ENCODE results near the gene CEP55. TPM values are rescaled to one million over a fixed set of nuclear protein-coding genes. Genes with fewer than 3 reads are reported as not detected.

CEP55 gene
- 8.6 and 27.1 TPM in 2 replicates for total RNA-seq (2011; cell fraction: chromatin; rRNA removed; ENCODE audit: low replicate concordance)
- total RNA-seq (2011; cell fraction: nucleolus; rRNA removed) = 4.5 and 7.1 TPM in 2 replicates
- total RNA-seq (2011; cell fraction: nucleoplasm; rRNA removed) = 9.2 and 14.7 TPM in 2 replicates
- 18.1 TPM in 2 replicates for total RNA-seq (2014; rRNA removed)
- 27.0 and 31.5 TPM in 2 replicates for total RNA-seq (2014; rRNA removed; fragmentation: Illumina TruSeq; extraction: Trizol)
- total RNA-seq (2015; rRNA removed; fragmentation: Illumina TruSeq; extraction: Trizol) = 27.8 and 32.5 TPM in 2 replicates
- 15.8 and 16.7 TPM in 2 replicates for total RNA-seq (2021)
- polyA plus RNA-seq (2011; rRNA removed) = 20.3 and 25.2 TPM in 2 replicates
- 4.6 and 8.9 TPM in 2 replicates for polyA plus RNA-seq (2011; cell fraction: cytosol; rRNA removed)
- 5.1 and 7.4 TPM in 2 replicates for polyA plus RNA-seq (2011; cell fraction: nucleus; rRNA removed)
- 13.7 and 13.8 TPM in 2 replicates for polyA plus RNA-seq (2012)
- 18.3 and 23.4 TPM in 2 replicates for polyA plus RNA-seq (2014; fragmentation: Illumina TruSeq; extraction: Trizol)
- polyA plus RNA-seq (2014; fragmentation: Nextera tagmentation; extraction: Ambion mirVana) = 1 to 10 TPM; 4.4 to 5.6 TPM
- polyA plus RNA-seq (2014; rRNA removed) = 14.0 and 15.2 TPM in 2 replicates
- 19.7 and 21.8 TPM in 2 replicates for polyA minus RNA-seq (2011; rRNA and poly(A)+ RNA removed)
- 7.2 and 8.6 TPM in 2 replicates for polyA minus RNA-seq (2011; cell fraction: cytosol; rRNA and poly(A)+ RNA removed)
- polyA minus RNA-seq (2011; cell fraction: nucleus; rRNA and poly(A)+ RNA removed) = 3.1 and 5.8 TPM in 2 replicates
- percentile 68 among the genes with signal in this experiment for Bru-seq, nascent RNA
- percentile 70 among the genes with signal in this experiment for BruChase-seq, experiment 1, labeled RNA remaining after a 2-hour chase
- BruChase-seq, experiment 2, labeled RNA remaining after a 6-hour chase = percentile 71 among the genes with signal in this experiment
- long read RNA-seq, experiment 1, transcript CEP55-201 (9 exons, 2,638 nt) = major isoform, 53 of 89 reads
- long read RNA-seq, experiment 1, partial matches to known transcripts = 7 of 89 reads
- long read RNA-seq, experiment 1, other reads (novel, unspliced or antisense) = 29 of 89 reads
- long read RNA-seq, experiment 2, transcript CEP55-201 (9 exons, 2,638 nt) = major isoform, 6 of 16 reads
- long read RNA-seq, experiment 2, partial matches to known transcripts = 8 of 16 reads
- long read RNA-seq, experiment 2, other reads (novel, unspliced or antisense) = 2 of 16 reads
- long read RNA-seq, experiment 3, partial matches to known transcripts = 3 of 10 reads
- long read RNA-seq, experiment 3, other reads (novel, unspliced or antisense) = 4 of 10 reads

GRCh38 chr10:93496322-93497041 is at the start of gene CEP55:
Gene CEP55, plus strand, starts transcription at chr10:93496612. Its CDS starts 3,440 bp downstream, at chr10:93500052.
- H3K4me2 ChIP-seq (ENCODE audit: insufficient read depth, low read length) = peak within 1 kb of the TSS; percentile 89
- peak; percentile 70 for FAIRE-seq
- peaks cover 5% of the 10 kb centered on the region; the same call in 1 of the 3 replicates for H3K36me3 ChIP-seq (ENCODE audit: control insufficient read depth, insufficient read depth, low read length)
- CTCF ChIA-PET (ENCODE audit: low intra/inter-chr PET ratio) = interaction anchor here (0.7 kb wide), 1 partner anchor 205 kb away, joined by 4 read pairs; no protein-coding TSS in a partner anchor
- POLR2A ChIA-PET = interaction anchor here (0.6 to 1.3 kb wide), 4 partner anchors 14 to 1578 kb away, joined by 3 to 6 read pairs (median 3); partner anchors contain the start of gene MYOF
- H2AFZ ChIP-seq (ENCODE audit: low read depth, low read length) = peak within 1 kb of the TSS; percentile 90
- H3K9me3 ChIP-seq (replicated peaks; ENCODE audit: control insufficient read depth, insufficient read depth, low read depth, low read length) = no peaks in the 10 kb centered on the region
- no TSS peak for BruUV-seq (replicated peaks)
- H3K9me1 ChIP-seq (ENCODE audit: control insufficient read depth, insufficient read depth, low read length) = no peaks in the 10 kb centered on the region
- WGBS (ENCODE audit: insufficient coverage, low coverage, missing lambda C conversion rate) = 0% methylated on average over 12 of the region's 68 CpGs
- peak within 1 kb of the TSS; percentile 70 for H3K4me3 ChIP-seq
- ATAC-seq = peak; percentile 100
- in situ Hi-C loops (cut with MboI) = no loop called here
- H3K4me1 ChIP-seq (replicated peaks in 1 of 2; ENCODE audit: control insufficient read depth in 2 of 2, insufficient read depth in 2 of 2, low read length in 2 of 2) = peaks cover 4 to 7% of the 10 kb centered on the region in 2 experiments; a peak in 4 of 5 replicates
- H3K79me2 ChIP-seq (ENCODE audit: control insufficient read depth, insufficient read depth, low read length) = peaks cover 9% of the 10 kb centered on the region
- H3K27me3 ChIP-seq (ENCODE audit: control insufficient read depth in 2 of 2, insufficient read depth in 2 of 2, low read length in 2 of 2) = peaks cover 0 to 4% of the 10 kb centered on the region in 2 experiments; a peak in 2 of 5 replicates
- intact Hi-C loops (cut with micrococcal nuclease) = no loop called here
- peak within 1 kb of the TSS; percentile 78; the same call in 2 of the 3 replicates for H3K27ac ChIP-seq (ENCODE audit: extremely low read depth, low read depth, low read length)
- H3K9ac ChIP-seq (ENCODE audit: insufficient read depth in 1 of 2, low read depth in 2 of 2, low read length in 2 of 2) = peak within 1 kb of the TSS; percentile 76 to 95
- DNase-seq (ENCODE audit: extremely low read depth in 1 of 4, low spot score in 3 of 4) = peak; percentile 91 to 93 (median 93)
- 0 out of 2 replicates have a peak, but pooled peaks cover 6% of the 10 kb centered on the region for H4K20me1 ChIP-seq (replicated peaks; ENCODE audit: control insufficient read depth, insufficient read depth, low read length)
- TF ChIP-seq NEUROD1 (IDR thresholded peaks at IDR 0.05; ENCODE audit: borderline replicate concordance, low read depth, low read length, partially characterized antibody) (no peak), ZZZ3 (IDR thresholded peaks at IDR 0.05) (no peak), ETV6 (IDR thresholded peaks at IDR 0.05; ENCODE audit: borderline replicate concordance in 1 of 2, low read depth in 2 of 2, low read length in 1 of 2) (no peak), ETV6 (CRISPR knock-in tag; IDR thresholded peaks at IDR 0.05; ENCODE audit: borderline replicate concordance) (no peak), TFAP4 (CRISPR knock-in tag; IDR thresholded peaks at IDR 0.05; ENCODE audit: borderline replicate concordance) (peak; percentile 92), ZNF384 (IDR thresholded peaks at IDR 0.05; ENCODE audit: low read depth, low read length) (no peak), SUPT5H (IDR thresholded peaks at IDR 0.05) (peak; percentile 67), LARP7 (IDR thresholded peaks at IDR 0.05) (no peak), CEBPG (CRISPR knock-in tag; IDR thresholded peaks at IDR 0.05) (no peak), CEBPG (tag; conservative IDR thresholded peaks at IDR 0.05 in 1 of 2, IDR thresholded peaks at IDR 0.05 in 1 of 2) (no peak)

All from K562 (cell line).